PC-3 (cell line): Measurements from ENCODE around the gene PSMC3IP. TPM values are rescaled to one million over a fixed set of nuclear protein-coding genes. Genes with fewer than 3 reads are reported as not detected.
A peak's percentile ranks its signal among the peaks of the same experiment; 100 is the strongest.

Experiments
- ATAC-seq: fragments of 200-7000 bp; cut with Tn5 transposase; 2 replicates; pipeline ENCODE4 v1.9.1; 2020; ENCODE audit warnings: mild to moderate bottlenecking, moderate library complexity
- BruUV-seq: library from RNA; stranded (reverse); fragments of 400-500 nt; replicated peaks from 2 replicates; lab custom pipeline; 2021; lab: Mats Ljungman, UMichigan
- CTCF ChIA-PET: fragments of 300-600 bp; sonication (Branson Sonifier 250); formaldehyde crosslinking; loops from one replicate; lab custom pipeline; 2022; ENCODE audit warnings: antibody characterized with exemption; lab: Charles Lee
- POLR2A ChIA-PET: fragments of 300-600 bp; sonication (Branson Sonifier 250); formaldehyde crosslinking; loops from one replicate; lab custom pipeline; 2022; ENCODE audit warnings: antibody characterized with exemption; ENCODE audit not compliant: unreplicated experiment; lab: Charles Lee
- DNase-seq: peaks from one replicate; pipeline ENCODE4 v3.0.0-alpha.2; 2015
- H2AFZ ChIP-seq: fragments of 300-600 bp; sonication (generic); 2 replicates; pipeline ENCODE4 v1.6.0; 2016; ENCODE audit warnings: antibody characterized with exemption, low read length
- H3F3A ChIP-seq: fragments of 300-600 bp; sonication (generic); one replicate; pipeline ENCODE4 v1.6.0; 2017; ENCODE audit warnings: antibody characterized with exemption, low read length, control low read depth, mild to moderate bottlenecking; ENCODE audit not compliant: unreplicated experiment
- H3K27ac ChIP-seq: fragments of 300-600 bp; sonication (generic); 2 replicates; pipeline ENCODE4 v1.5.1; 2016; ENCODE audit warnings: mild to moderate bottlenecking, low read length
- H3K27me3 ChIP-seq: fragments of 300-600 bp; sonication (generic); 2 replicates; pipeline ENCODE4 v1.6.1; 2016; ENCODE audit warnings: low read length, mixed read lengths
- H3K36me3 ChIP-seq: fragments of 300-600 bp; sonication (generic); 2 replicates; pipeline ENCODE4 v1.6.1; 2016; ENCODE audit warnings: low read depth, mixed run types, low read length, mixed read lengths
- H3K4me1 ChIP-seq: fragments of 300-600 bp; sonication (generic); 2 replicates; pipeline ENCODE4 v1.5.1; 2016; ENCODE audit warnings: low read length; ENCODE audit not compliant: insufficient read depth
- H3K4me2 ChIP-seq: fragments of 300-600 bp; sonication (generic); 2 replicates; pipeline ENCODE4 v1.6.0; 2016; ENCODE audit warnings: low read length
- H3K4me3 ChIP-seq: fragments of 300-600 bp; sonication (generic); 2 replicates; pipeline ENCODE4 v1.5.1; 2016; ENCODE audit warnings: mild to moderate bottlenecking, low read length, mixed read lengths
- H3K79me2 ChIP-seq: fragments of 300-600 bp; sonication (generic); 2 replicates; pipeline ENCODE4 v1.6.1; 2017; ENCODE audit warnings: low read length, mixed read lengths
- H3K9ac ChIP-seq: fragments of 300-600 bp; sonication (generic); 2 replicates; pipeline ENCODE4 v1.6.0; 2016; ENCODE audit warnings: mild to moderate bottlenecking, low read length
- H3K9me2 ChIP-seq: fragments of 300-600 bp; sonication (generic); replicated peaks from 2 replicates; pipeline ENCODE4 v1.6.1; 2016; ENCODE audit warnings: mixed run types, low read length, mixed read lengths
- H3K9me3 ChIP-seq: fragments of 300-600 bp; sonication (generic); 2 replicates; pipeline ENCODE4 v1.6.1; 2016; ENCODE audit warnings: low read length, mixed read lengths
- H4K20me1 ChIP-seq: fragments of 300-600 bp; sonication (generic); 2 replicates; pipeline ENCODE4 v1.6.1; 2016; ENCODE audit warnings: low read length, mixed read lengths
- CTCF ChIP-seq: fragments of 300-600 bp; sonication (generic); conservative IDR thresholded peaks from 2 replicates; pipeline ENCODE4 v1.5.1; 2017; ENCODE audit warnings: antibody characterized with exemption, low read depth, mild to moderate bottlenecking, low read length
- EZH2 ChIP-seq: fragments of 300-600 bp; sonication (generic); IDR thresholded peaks from one replicate; pipeline ENCODE4 v1.6.1; 2017; ENCODE audit warnings: antibody characterized with exemption, mild to moderate bottlenecking, low read length; ENCODE audit not compliant: unreplicated experiment
- EZH2phosphoT487 ChIP-seq: fragments of 300-600 bp; sonication (generic); IDR thresholded peaks from 2 replicates; pipeline ENCODE4 v1.6.1; 2018; ENCODE audit warnings: mild to moderate bottlenecking, antibody characterized with exemption, low read length, borderline replicate concordance
- intact Hi-C: fragments of 100-400 bp; cut with micrococcal nuclease; formaldehyde crosslinking; loops from 2 replicates; pipeline ENCODE4 v1.9.0; 2023
- total RNA-seq: library from RNA; depleted of rRNA; stranded (reverse); fragments of >200 nt; gene quantifications from 2 replicates; pipeline ENCODE4 v1.2.3, GENCODE V29; 2014

Gene PSMC3IP
- total RNA-seq, 1 experiment from 2014 or later: 20.3 TPM

DNA sequence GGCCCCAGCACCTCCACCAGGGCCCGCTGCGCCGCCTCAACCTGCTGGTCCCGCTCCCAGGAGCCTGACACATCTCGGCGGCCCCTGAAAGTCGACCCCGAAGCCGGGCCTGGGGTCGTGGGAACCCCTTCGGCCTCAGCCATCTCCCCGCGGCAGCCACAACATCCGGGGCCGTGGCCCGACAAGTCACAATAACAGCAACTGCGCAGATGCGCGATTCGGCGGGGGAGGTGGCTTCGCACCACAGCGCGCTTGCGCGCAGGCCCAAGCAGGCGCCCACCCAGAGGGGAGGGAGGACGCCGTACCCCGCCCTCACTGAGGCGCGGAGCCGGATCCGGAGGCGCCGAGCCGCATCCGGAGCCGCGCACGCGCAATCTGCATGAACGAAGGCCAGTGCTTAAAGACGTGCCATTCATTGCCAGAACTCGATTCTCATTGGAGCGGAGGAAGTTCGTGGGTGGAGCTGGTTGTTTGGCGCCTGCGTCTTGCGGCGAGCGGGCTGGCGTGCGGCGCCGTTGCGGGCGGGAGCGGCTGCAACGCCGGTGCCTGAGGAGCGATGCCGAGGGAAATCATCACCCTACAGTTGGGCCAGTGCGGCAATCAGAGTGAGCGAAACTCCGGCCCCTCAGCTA lies 31.8 kb upstream of the PSMC3IP start, which contains the start of the genes RETREG3 and TUBG1:
TSS of gene RETREG3 (minus strand) at position 193 of the 632 bp plus-strand sequence. CDS start at position 143, 50 bp downstream.
TSS of gene TUBG1 (plus strand) at position 502 of the 632 bp plus-strand sequence. CDS start at position 557, 55 bp downstream.
- TF ChIP-seq EZH2: no peak
- TF ChIP-seq CTCF: no peak; the same call in 1 of the 2 replicates
- TF ChIP-seq EZH2phosphoT487: no peak
- ChIA-PET CTCF (interaction anchor here (0.6 to 1.7 kb wide), 9 partner anchors 9 to 73 kb away, joined by 3 to 15 read pairs (median 3); partner anchors contain the start of genes NAGLU, PLEKHH3 and PSMC3IP), POLR2A (interaction anchor here (0.6 kb wide), 1 partner anchor 15 kb away, joined by 4 read pairs; no protein-coding TSS in a partner anchor)
- Histone ChIP-seq H3K27me3 (no peaks in the 10 kb centered on the region), H3K36me3 (no peaks in the 10 kb centered on the region), H3K9ac (peak within 1 kb of the TSS; percentile 92), H3K9me2 (no peaks in the 10 kb centered on the region), H3K4me1 (peaks cover 4% of the 10 kb centered on the region; the same call in 1 of the 2 replicates), H3K4me3 (peak within 1 kb of the TSS; percentile 98), H3K79me2 (peaks cover 58% of the 10 kb centered on the region), H3K4me2 (peak within 1 kb of the TSS; percentile 97), H4K20me1 (no peaks in the 10 kb centered on the region), H3K9me3 (no peaks in the 10 kb centered on the region), H3K27ac (peak within 1 kb of the TSS; percentile 50), H2AFZ (peak within 1 kb of the TSS; percentile 93), H3F3A (no peaks in the 10 kb centered on the region)
- BruUV-seq: no TSS peak
- peak; percentile 88 for ATAC-seq
- intact Hi-C loops: loop anchor here (5.0 kb wide), 1 partner anchor 68 kb away; the partner anchor contains the start of gene PLEKHH3
- DNase-seq: peak; percentile 97

DNA sequence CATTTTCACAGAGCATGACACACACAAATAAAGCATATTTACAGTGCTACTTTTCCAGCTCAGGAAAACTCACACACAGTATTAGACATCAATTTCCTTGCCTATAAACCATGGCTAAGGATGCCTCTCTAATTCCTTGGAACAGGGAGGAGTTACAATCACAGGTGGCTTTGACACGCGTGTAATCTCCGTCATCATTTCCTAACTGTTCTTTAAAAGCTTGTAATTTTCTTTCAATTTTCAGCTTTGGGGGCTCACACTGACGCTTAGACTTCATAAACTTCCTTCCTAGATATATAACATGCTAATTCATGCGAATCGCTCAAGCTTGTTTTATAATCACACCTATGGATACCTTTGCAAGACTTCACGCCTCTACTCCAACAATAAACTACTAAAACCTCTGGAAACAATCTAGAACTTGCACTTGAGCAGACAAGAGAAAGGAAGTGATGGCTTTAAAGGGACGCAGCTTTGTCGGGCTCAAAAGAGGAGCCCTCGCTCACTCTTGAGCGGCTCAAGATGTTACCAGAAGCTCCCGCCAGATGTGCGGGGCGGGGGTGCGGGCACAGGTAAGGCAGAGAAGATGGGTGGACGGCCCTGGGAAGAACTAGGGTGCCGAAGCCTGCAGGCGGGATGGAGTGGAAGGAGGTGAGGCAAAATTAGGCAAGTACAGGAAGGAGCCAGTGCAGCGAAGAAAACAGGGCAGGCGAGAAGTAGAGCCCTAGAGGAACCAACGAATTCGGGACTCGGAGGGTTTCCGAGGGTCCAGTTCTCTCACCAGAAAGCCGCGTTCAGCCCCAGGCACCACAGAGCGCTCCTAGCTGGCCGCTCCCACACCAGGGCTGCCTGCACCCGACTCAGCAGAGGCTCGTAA lies 31.0 kb upstream of the PSMC3IP start:
- TSS peak; percentile 55 for BruUV-seq
- Histone ChIP-seq H3K9me2 (no peaks in the 10 kb centered on the region), H3K9me3 (no peaks in the 10 kb centered on the region), H3K79me2 (peaks cover 62% of the 10 kb centered on the region), H3K27me3 (no peaks in the 10 kb centered on the region), H3K36me3 (no peaks in the 10 kb centered on the region), H3K4me1 (peaks cover 4% of the 10 kb centered on the region; the same call in 1 of the 2 replicates), H4K20me1 (no peaks in the 10 kb centered on the region), H3K4me3 (peak overlapping the region; percentile 98), H3K27ac (peak overlapping the region; percentile 35; the same call in 1 of the 2 replicates), H3K9ac (peak overlapping the region; percentile 92), H2AFZ (peak overlapping the region; percentile 77), H3F3A (no peaks in the 10 kb centered on the region), H3K4me2 (peak overlapping the region; percentile 90)
- ChIA-PET CTCF (interaction anchor here (0.9 to 1.7 kb wide), 6 partner anchors 10 to 72 kb away, joined by 3 to 15 read pairs (median 4); partner anchors contain the start of genes NAGLU and PSMC3IP), POLR2A (interaction anchor here (0.5 to 0.6 kb wide), 3 partner anchors 15 to 527 kb away, joined by 3 to 4 read pairs (median 4); no protein-coding TSS in a partner anchor)
- intact Hi-C loops: loop anchor here (5.0 kb wide), 1 partner anchor 69 kb away; the partner anchor contains the start of gene PLEKHH3
- peak; percentile 68 for ATAC-seq
- TF ChIP-seq CTCF: no peak
- no peak for TF ChIP-seq EZH2
- no peak for TF ChIP-seq EZH2phosphoT487
- no peak for DNase-seq
